IMR-90 (cell line): ENCODE results near the gene DDN. TPM values are rescaled to one million over a fixed set of nuclear protein-coding genes. Genes with fewer than 3 reads are reported as not detected.

Experiments
- microRNA-seq, 2 experiments: library from miRNA; stranded (forward) in 1 of 2; unstranded in 1 of 2; fragments of 10-50 nt in 1 of 2; fragments of <30 nt in 1 of 2; gene quantifications in 1 of 2; microRNA quantifications in 1 of 2; one replicate each; pipeline versions ENCODE3 to v1.1.0; 2013 to 2020; ENCODE audit not compliant: insufficient read depth in 1 of 2, insufficient read length in 1 of 2, unreplicated experiment in 1 of 2
- polyA plus RNA-seq, 3 experiments: library from polyadenylated mRNA; depleted of rRNA; stranded (reverse); fragments of >200 nt; gene quantifications; 2 replicates each; pipeline ENCODE4 v1.2.3, GENCODE V29; 2012; ENCODE audit warnings: low replicate concordance in 1 of 3
- small RNA-seq, 5 experiments: library from RNA; depleted of rRNA; stranded (forward); fragments of <200 nt; gene quantifications; one replicate each; pipeline ENCODE3, GENCODE V24; 2012
- total RNA-seq: library from RNA; depleted of rRNA; stranded (reverse); fragments of >200 nt; gene quantifications from 2 replicates; pipeline ENCODE4 v1.2.3, GENCODE V29; 2012; rRNA removed

Gene DDN
- total and polyA plus RNA-seq, 2 of the 4 experiments (the other 2 are of a cell fraction) = 0.18 to 0.21 TPM

Small RNA genes within 50 kb of the gene (microRNA-seq; reads per million reads assigned to microRNA genes)
- gene RNU6-940P (ENCODE audit: insufficient read depth, insufficient read length) = not detected

Small RNA genes within 50 kb of the gene (small RNA-seq; reads per million reads assigned to genes)
- 0 reads per million in 5 experiments for gene RNU6-940P

Other genes starting within 250 kb of the DDN start
- gene ADCY6, start 210.3 kb downstream of the DDN start, total RNA-seq = 18.1 and 18.5 TPM in 2 replicates
- gene ADCY6, start 210.3 kb downstream of the DDN start, polyA plus RNA-seq (2012; rRNA removed) = 34.4 and 35.1 TPM in 2 replicates
- gene CACNB3, start 180.9 kb downstream of the DDN start, total RNA-seq = 15.3 and 18.1 TPM in 2 replicates
- gene CACNB3, start 180.9 kb downstream of the DDN start, polyA plus RNA-seq (2012; rRNA removed) = 45.1 and 45.2 TPM in 2 replicates
- gene DDX23, start 147.2 kb downstream of the DDN start, total RNA-seq = 81.9 and 92.5 TPM in 2 replicates
- gene DDX23, start 147.2 kb downstream of the DDN start, polyA plus RNA-seq (2012; rRNA removed) = 59.1 and 61.8 TPM in 2 replicates
- gene RND1, start 133.5 kb downstream of the DDN start, total RNA-seq = under 0.01 TPM in 1 of 2 replicates, not detected in the other
- gene RND1, start 133.5 kb downstream of the DDN start, polyA plus RNA-seq (2012; rRNA removed) = 0.21 and 0.26 TPM in 2 replicates
- 4.7 and 5.0 TPM in 2 replicates for gene FKBP11, start 73.9 kb downstream of the DDN start, total RNA-seq
- gene FKBP11, start 73.9 kb downstream of the DDN start, polyA plus RNA-seq (2012; rRNA removed) = 40.0 and 44.1 TPM in 2 replicates
- 97.7 and 103 TPM in 2 replicates for gene ARF3, start 41.9 kb downstream of the DDN start, total RNA-seq
- gene ARF3, start 41.9 kb downstream of the DDN start, polyA plus RNA-seq (2012; rRNA removed) = 198 and 222 TPM in 2 replicates
- under 0.01 TPM in 2 replicates for gene WNT10B, start 27.6 kb downstream of the DDN start, total RNA-seq
- gene WNT10B, start 27.6 kb downstream of the DDN start, polyA plus RNA-seq (2012; rRNA removed) = 0.26 and 0.53 TPM in 2 replicates
- not detected in 2 replicates for gene WNT1, start 21.1 kb downstream of the DDN start, total RNA-seq
- not detected in 2 replicates for gene WNT1, start 21.1 kb downstream of the DDN start, polyA plus RNA-seq (2012; rRNA removed)
- gene PRKAG1, start 19.4 kb upstream of the DDN start, total RNA-seq = 76.4 and 106 TPM in 2 replicates
- 67.8 and 81.1 TPM in 2 replicates for gene PRKAG1, start 19.4 kb upstream of the DDN start, polyA plus RNA-seq (2012; rRNA removed)
- 6.6 and 10.0 TPM in 2 replicates for gene KMT2D, start 61.4 kb upstream of the DDN start, total RNA-seq
- 24.8 and 25.2 TPM in 2 replicates for gene KMT2D, start 61.4 kb upstream of the DDN start, polyA plus RNA-seq (2012; rRNA removed)
- 0.56 and 0.72 TPM in 2 replicates for gene RHEBL1, start 70.6 kb upstream of the DDN start, total RNA-seq
- gene RHEBL1, start 70.6 kb upstream of the DDN start, polyA plus RNA-seq (2012; rRNA removed) = 0.39 and 0.62 TPM in 2 replicates
- under 0.01 TPM in 2 replicates for gene DHH, start 95.4 kb upstream of the DDN start, total RNA-seq
- gene DHH, start 95.4 kb upstream of the DDN start, polyA plus RNA-seq (2012; rRNA removed) = 0.01 and 0.07 TPM in 2 replicates
- 18.1 and 33.0 TPM in 2 replicates for gene LMBR1L, start 111.5 kb upstream of the DDN start, total RNA-seq
- 44.6 and 46.3 TPM in 2 replicates for gene LMBR1L, start 111.5 kb upstream of the DDN start, polyA plus RNA-seq (2012; rRNA removed)
- gene TUBA1B, start 132.0 kb upstream of the DDN start, total RNA-seq = 4,476 and 5,195 TPM in 2 replicates
- 4,221 and 4,665 TPM in 2 replicates for gene TUBA1B, start 132.0 kb upstream of the DDN start, polyA plus RNA-seq (2012; rRNA removed)
- gene TUBA1A, start 189.7 kb upstream of the DDN start, total RNA-seq = 2,389 and 2,832 TPM in 2 replicates
- 2,096 and 2,105 TPM in 2 replicates for gene TUBA1A, start 189.7 kb upstream of the DDN start, polyA plus RNA-seq (2012; rRNA removed)